Measurements from ENCODE around the gene SPRR2A.
"Not testable (repeated sequence)": the region's sequence is repeated elsewhere in the genome, so short reads cannot be mapped to it uniquely, and the experiment has no call there.

Gene SPRR2A

DNA sequence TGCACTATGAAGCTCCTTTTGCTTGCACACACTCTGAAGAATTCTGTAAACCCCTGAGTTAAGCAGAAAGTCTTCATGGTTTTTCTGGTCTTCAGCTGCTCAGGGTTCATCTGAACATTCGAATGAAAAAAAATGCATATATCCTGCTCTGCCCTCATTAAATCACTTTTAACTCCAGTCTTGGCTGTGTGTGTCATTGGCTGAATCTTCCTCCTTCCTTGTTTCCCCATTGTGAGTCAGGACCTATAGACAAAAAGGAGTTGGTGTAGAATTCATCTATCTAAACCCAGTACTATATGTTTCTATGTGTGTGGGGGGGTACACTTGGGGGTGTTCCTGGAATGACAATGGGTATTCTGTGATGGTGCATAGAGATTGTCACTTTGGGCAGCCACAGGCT is 32.9 kb downstream of the SPRR2A start:
- no peak for DNase-seq

DNA sequence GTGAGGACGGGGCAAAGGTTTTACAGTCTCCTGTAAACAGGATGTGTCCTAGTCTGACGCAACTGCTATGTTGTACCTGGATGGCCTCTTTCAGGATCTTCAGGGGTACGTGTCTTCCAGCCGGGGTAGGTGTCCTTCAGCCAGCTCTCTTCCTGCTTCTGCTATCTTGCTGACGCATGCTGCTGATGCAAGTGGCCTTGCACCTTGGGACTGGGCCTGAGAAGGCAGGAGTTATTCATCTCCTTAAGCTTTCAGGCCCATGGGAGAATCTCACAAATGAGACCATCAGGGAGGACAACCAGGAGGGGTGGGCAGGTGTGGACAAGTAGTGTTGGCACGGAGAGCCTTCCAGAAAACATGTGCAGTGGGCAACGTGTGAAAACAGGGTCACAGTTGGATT is 34.2 kb downstream of the SPRR2A start:
- DNase-seq = no peak

DNA sequence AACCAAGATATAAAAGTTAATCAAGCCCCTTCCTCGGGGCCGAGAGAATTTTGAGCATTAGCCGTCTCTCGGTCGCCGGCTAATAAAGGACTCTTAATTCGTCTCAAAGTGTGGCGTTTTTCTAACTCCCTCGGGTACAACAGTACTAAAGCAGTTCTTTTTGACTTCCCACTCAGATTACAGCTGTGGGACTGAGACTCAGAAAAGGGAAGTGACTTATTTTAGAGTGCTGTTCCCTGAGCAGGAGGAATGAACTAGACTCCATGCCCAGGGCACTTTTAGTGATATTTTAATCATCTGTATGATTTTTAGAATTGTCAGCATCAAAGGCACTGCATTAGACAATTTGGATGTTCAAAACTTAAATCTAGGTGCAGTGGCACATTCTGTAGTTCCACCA is 35.0 kb downstream of the SPRR2A start:
- not testable (repeated sequence) for DNase-seq

DNA sequence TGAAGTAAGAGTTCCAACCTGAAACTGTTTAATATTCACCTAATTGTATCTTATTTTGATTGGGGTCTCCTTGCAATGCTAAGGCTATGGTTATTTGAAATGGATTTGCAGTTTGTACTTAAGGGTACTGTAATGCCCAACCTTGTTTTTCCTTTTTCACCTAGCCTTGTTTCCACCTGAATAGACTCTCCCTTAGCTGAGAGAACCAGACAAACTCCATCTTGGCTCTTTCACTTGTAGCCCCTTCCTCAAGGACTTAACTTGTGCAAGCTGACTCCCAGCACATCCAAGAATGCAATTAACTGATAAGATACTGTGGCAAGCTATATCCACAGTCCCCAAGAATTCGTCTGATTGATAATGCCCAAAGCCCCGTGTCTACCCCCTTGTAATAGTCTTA is 35.5 kb downstream of the SPRR2A start:
- not testable (repeated sequence) for DNase-seq

DNA sequence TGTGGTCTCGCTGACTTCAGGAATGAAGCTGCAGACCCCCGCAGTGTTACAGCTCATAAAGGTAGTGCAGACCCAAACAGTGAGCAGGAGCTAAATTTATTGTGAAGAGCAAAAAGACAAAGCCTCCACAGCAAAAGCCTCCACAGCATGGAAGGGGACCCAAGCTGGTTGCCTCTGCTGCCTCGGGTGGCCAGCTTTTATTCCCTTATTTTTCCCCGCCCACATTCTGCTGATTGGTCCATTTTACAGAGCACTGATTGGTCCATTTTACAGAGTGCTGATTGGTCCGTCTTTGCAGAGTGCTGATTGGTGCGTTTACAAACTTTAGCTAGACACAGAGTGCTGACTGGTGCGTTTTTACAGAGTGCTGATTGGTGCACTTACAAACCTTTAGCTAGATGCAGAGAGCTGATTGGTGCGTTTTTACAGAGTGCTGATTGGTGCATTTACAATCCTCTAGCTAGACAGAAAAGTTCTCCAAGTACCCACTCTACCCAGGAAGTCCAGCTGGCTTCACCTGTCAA is 46.0 kb downstream of the SPRR2A start:
- DNase-seq = not testable (repeated sequence)

All from fibroblast of skin of right quadriceps (primary cell).